Activated CD4-positive, CD25-positive, alpha-beta regulatory T cell treated with anti-CD3 and anti-CD28 coated beads, Interleukin-2, amount 50 U/mL, for 24 hours (primary cell): ENCODE data around the gene PTDSS2.

ENCODE experiments used
- ATAC-seq, 2 donors: fragments of 150-1000 bp; cut with Tn5 transposase; one replicate each; pipeline ENCODE4 v1.10.0; 2021; ENCODE audit warnings: mild to moderate bottlenecking in 1 of 2, moderate library complexity in 1 of 2

The PTDSS2 gene

DNA sequence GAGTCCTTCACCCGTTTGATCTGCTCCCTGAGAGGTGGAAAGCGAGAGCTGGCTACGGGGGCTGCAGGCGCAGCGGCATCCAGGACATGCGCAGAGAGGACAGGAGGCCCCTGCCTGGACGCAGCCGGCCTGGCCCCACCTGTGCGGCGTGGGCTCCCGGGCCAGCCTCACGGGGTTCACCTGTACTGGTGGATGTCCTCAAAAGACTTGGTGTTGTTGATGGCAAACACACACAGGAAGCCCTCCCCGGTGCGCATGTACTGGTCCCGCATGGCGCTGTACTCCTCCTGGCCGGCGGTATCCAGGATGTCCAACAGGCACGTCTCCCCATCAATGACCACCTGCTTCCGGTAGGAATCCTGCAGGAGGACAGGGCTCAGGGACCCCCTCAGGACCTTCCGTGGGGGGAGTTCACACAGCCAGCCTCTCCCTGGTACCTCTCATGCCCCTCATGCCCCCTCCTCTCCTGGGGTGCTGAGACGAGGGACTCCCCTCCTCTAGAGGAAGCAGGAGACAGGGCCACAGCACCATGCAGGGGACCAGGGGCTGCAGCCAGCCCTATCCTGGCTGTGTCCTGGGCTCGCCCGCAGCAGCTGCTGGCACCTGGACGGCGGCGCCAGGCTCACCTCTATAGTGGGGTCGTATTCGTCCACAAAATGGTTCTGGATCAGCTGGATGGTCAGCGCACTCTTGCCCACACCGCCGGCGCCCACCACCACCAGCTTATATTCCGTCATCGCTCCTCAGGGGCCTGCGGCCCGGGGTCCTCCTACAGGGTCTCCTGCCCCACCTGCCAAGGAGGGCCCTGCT, 83.7 kb downstream of the PTDSS2 start:
- no peak for ATAC-seq

DNA sequence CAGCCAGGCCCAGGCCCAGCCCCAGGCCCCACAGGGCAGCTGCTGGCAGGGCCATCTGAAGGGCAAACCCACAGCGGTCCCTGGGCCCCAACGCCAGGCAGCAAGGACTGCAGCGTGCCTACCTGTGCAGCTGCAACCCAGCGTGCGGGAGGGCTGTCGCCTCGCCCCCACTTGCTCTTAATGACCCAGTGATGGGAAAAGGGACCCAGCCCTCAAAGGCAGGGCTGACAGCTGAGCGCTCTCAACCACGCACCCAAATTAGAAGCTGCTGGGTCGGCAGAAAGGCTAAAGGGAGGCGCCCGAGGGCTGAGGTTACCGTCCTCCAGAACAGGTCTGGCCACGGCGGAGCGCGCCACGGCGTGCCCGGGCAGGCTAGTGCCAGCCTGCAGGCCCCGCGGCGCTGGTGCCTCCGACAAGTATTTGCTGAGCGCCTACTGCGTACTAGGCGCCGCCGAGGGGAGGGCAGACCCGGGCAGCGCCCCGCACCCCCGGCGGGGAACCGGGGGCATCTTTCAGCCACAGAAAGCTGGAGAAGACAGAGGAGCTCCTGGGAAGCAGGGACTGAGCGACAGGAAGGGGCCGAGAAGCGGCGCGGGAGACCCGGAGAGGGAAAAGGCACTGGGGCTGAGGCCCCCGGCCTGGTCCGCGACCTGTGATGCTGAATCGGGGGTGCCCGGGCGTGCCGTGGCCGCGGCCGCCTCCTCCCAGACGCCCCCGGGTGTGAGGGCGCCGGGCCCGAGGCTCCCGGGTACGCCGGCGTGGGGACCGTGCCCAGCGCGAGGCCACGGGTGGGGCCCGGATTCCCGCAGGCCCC, 84.5 kb downstream of the PTDSS2 start:
- ATAC-seq = no peak

DNA sequence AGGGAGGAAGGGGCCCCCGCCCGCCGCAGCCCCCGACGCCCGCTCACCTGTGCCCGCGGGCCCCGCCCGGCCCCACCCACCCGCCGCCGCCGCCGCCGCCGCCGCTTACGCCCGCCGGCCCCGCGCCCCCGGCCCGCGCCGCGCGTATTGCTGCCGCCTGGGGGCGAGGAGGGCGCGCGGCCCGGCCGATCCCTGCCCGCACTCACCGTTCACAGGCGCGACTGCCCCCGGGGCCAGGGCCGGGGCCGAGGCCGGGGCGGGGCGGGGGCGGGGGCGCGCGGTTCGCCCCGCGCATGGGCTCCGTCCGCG, 85.1 kb downstream of the PTDSS2 start:
- ATAC-seq = peak; percentile 11 to 20

DNA sequence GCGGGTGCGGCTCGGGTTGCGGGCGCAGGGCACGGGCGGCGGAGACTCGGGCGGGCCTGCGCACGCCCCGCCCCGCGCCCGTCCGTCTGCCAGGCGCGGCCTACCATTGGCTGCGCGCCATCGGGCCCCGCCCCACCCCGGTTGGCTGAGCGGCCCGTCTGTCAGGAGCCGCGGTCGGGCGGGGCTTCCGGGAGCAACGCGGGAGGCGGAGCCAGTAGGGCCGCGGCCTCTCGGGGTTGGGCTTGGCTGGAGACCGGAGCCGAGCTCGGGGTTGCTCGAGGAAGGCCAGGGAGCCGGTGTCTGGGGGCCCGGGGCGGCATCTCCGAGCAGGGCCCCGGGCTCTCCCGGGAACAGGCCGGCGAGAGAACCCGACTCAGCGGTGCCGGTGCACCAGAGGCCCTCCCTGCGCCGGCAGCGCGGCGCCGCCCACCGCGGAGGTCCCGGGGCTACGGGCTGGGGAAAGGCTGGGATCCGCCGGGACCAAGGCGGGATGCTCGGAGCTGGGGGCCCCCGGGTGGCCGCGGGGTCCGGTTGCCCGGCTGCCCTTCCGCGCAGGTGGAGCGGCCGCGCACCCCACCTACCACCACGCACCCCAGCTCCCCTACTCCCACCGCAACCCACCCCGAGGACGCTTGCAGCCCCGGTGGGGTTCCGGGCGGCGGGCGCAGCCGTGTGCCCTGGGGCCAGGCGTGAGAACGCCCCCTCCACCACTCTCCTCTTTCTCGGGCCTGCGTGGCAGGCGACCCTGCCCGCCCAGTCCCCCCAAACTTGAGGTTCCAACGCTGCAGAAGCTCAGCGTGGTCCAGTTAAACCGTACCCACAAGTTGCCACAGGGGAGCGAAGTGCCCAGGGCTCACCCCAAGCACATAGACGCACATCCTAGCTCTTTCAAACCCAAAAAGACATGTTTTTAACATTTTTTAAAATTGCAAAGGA, 85.7 kb downstream of the PTDSS2 start, which contains the start of gene HRAS:
Gene HRAS (minus strand): TSS at position 58 of the 936 bp plus-strand sequence.
- peak; percentile 88 to 89 for ATAC-seq

DNA sequence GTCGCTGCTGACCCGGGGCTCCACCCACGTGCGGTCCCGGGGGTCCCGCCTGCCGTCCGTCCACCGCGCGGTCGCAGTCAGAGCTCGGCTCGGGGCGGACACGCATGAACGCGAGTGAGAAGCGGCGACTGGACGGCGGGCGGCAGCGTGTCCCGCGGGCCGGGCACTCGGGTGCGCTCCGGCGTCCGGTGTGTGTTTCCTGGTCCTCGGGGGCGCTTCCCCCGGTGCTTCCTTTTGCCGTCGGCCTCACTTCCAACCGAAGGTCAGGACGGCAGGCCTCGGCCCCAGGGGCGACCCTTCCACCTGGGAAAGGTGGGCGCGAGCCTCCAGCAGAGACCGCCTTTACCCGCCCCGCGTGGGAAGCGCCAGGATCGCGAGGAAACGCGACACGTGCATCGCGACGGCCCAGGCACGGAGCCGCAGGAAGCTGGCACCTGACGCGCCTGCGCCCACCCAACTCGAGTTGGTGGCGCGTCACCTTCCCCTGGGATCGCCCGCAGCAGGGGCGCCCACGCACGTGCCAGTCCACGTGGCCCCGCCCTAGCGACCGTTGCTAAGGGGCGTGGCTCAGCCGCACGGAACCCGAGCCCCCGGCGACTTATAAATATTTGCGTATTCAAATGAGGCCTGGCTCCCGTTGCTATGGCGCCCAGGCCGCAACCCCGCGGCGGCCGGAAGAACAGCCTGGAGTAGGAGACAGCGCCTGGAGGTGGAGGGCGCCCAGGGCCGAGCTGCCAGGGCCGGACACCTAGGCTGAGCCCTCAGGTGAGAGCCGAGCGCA, 87.0 kb downstream of the PTDSS2 start, which contains the start of gene LRRC56:
Gene LRRC56 (plus strand): TSS at position 687 of the 781 bp plus-strand sequence. CDS start 3,158 bp downstream, outside the sequence.
- ATAC-seq = peak; percentile 43 to 49

DNA sequence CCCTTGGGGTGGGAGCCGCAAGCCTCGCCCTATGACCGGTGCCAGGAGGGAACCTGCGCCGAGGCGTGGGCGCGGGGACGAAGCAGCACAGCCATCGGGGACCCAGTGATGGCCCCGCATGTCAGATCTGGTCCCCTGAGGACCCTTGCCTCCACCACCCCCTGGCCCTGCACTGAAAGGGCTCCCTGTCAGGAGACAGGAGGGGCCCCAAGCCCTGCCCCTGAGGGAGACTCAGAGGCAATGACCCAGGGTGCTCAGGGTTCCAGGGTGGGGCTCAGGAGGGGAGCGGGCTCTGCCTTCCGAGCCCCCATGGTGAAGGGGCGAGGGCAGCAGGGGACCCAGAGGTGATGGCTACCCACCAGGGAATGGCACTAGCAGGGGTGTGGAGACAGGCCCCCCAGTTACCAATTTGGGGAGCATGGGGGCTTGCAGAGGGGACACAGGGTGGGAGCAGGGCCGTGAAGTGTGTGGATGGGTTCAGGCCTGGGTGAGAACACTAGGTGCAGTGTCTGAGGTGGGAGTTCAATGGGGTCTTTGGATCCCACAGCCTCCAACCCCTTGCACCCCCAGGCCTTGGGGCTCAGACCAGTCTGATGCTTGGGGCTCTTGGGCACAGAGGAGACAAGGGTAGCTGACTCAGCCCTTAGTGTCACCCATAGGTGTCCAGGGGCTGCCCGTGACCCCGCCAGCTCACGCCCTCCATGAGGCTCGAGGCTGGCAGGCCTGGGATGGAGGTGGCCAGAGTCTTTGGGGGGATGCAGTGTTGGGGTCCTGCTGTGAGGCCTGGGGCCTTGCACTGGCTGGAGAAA, 87.7 kb downstream of the PTDSS2 start:
- no peak for ATAC-seq

DNA sequence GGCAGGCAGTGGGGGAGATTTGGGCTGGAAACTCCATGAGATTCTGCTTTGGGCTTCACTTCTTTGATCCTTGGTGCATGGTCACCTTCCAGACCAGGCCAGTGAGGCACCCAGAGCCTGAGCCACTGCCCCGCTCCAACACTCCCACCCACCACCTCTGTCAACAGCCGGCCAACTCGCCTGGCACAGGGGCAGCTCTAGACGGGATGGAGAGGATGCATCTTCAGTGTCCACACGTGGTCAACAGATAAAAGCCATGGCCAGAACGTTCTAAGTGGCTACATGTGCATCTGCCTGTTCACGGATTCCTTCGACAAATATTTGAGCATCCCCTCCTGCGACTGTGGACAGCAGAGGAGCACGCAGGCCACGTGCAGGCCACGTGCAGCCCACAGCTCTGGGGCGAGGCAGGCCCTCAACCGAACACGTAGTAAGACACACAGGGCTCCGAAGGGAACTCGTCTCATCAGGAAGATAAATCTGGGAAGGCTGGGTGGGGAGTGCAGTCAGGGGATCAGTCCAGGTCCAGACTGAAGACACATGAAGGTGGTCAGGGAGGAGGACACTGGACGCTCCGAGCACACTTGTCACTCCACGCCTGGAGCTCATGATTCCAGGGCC, 88.5 kb downstream of the PTDSS2 start:
- ATAC-seq = no peak

DNA sequence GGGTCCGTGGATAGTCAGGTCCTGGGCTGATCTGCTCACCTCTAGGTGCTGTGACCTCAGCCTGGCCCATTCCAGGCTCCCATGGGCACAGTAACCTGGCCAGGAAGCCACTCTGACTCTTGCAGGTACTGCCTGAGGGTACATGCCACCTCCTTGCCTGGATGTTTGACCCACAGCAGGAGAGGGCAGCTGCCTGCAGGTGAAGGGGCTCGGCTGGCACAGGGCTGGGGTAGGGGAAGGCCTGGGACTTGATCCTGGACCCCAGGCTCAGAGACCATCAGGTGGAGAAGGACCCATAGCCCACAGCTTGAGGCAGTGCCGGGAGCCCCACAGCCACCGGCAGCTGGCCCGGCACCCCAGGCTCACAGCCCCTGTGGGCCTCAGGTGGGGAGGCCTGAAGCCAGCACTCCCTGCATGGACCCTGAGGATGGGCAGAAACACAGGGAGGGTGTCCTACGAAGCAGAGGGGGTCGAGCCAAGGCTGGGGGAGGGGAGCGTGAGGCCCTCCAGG, 89.9 kb downstream of the PTDSS2 start:
- no peak for ATAC-seq
